Neural progenitor cell (in vitro differentiated cells): ENCODE results near the gene QSOX2.

ENCODE experiments used
- CTCF ChIP-seq: fragments of 200-600 bp; sonication (generic); IDR thresholded peaks from 2 replicates; pipeline ENCODE4 v1.5.1; 2017; ENCODE audit warnings: antibody characterized with exemption, mild to moderate bottlenecking
- EZH2 ChIP-seq: fragments of 200-600 bp; sonication (generic); IDR thresholded peaks from 2 replicates; pipeline ENCODE4 v1.6.1; 2017; ENCODE audit warnings: antibody characterized with exemption, mild to moderate bottlenecking, moderate library complexity

GRCh38 chr9:136242918-136243525 lies 2.6 kb downstream of the QSOX2 start:
- TF ChIP-seq CTCF (peak; percentile 5), EZH2 (no peak)
